Breast epithelium (tissue), 4 donors: ENCODE data around the gene HPCAL4. TPM values are rescaled to one million over a fixed set of nuclear protein-coding genes. Genes with fewer than 3 reads are reported as not detected.

Source experiments
- DNase-seq, 2 donors: peaks; one replicate each; pipeline ENCODE4 v3.0.0-alpha.2; 2019; ENCODE audit warnings: low spot score in 2 of 2
- H3K27ac ChIP-seq, 2 donors: fragments of 200-600 bp; sonication (generic) in 1 of 2; one replicate each; pipeline ENCODE4 v1.5.1; 2016 to 2019; ENCODE audit warnings: mild to moderate bottlenecking in 1 of 2
- H3K27me3 ChIP-seq, 2 donors: fragments of 200-600 bp; sonication (generic) in 1 of 2; one replicate each; pipeline versions ENCODE4 v1.5.1 to v1.6.0; 2017 to 2019; ENCODE audit warnings: control low read depth in 1 of 2, mild to moderate bottlenecking in 1 of 2
- H3K36me3 ChIP-seq: fragments of 200-600 bp; one replicate; pipeline ENCODE4 v1.5.1; 2019
- H3K4me1 ChIP-seq, 2 donors: fragments of 200-600 bp; sonication (generic); one replicate each; pipeline ENCODE4 v1.5.1; 2016 to 2019; ENCODE audit warnings: control low read depth in 1 of 2
- H3K4me3 ChIP-seq, 3 donors: fragments of 200-600 bp; sonication (generic); 1 replicate in 2 of 3; 2 replicates in 1 of 3; pipeline ENCODE4 v1.5.1; 2016 to 2019; ENCODE audit warnings: mild to moderate bottlenecking in 3 of 3, moderate library complexity in 2 of 3
- H3K9me3 ChIP-seq, 2 donors: fragments of 200-600 bp; sonication (generic) in 1 of 2; one replicate each; pipeline ENCODE4 v1.5.1; 2016 to 2019; ENCODE audit warnings: control low read depth in 1 of 2
- POLR2A ChIP-seq: fragments of 450-650 bp; IDR thresholded peaks from one replicate; pipeline ENCODE4 v1.6.1; 2016; ENCODE audit warnings: antibody characterized with exemption, mild to moderate bottlenecking, moderate library complexity
- POLR2AphosphoS5 ChIP-seq, 3 donors: sonication (generic); formaldehyde crosslinking; IDR thresholded peaks; one replicate each; pipeline ENCODE4 v1.6.1; 2017; ENCODE audit warnings: antibody characterized with exemption in 3 of 3
- intact Hi-C: fragments of 100-400 bp; cut with DNase I; formaldehyde crosslinking; loops from one replicate; pipeline ENCODE4 v1.15.1; 2023; ENCODE audit warnings: low total_unique reads
- total RNA-seq, 3 donors: library from RNA; depleted of rRNA; stranded (reverse); fragments of >200 nt; gene quantifications; one replicate each; pipeline ENCODE4 v1.1.0, GENCODE V29; 2016
- TF ChIP-seq, protein P1 (sequence below), 3 donors: fragments of 450-650 bp; IDR thresholded peaks; one replicate each; pipeline ENCODE4 v1.5.1; 2016 to 2017; ENCODE audit warnings: antibody characterized with exemption in 3 of 3, mild to moderate bottlenecking in 3 of 3, moderate library complexity in 3 of 3

HPCAL4 gene
- total RNA-seq, 3 donors from 2014 or later, result not detected

DNA sequence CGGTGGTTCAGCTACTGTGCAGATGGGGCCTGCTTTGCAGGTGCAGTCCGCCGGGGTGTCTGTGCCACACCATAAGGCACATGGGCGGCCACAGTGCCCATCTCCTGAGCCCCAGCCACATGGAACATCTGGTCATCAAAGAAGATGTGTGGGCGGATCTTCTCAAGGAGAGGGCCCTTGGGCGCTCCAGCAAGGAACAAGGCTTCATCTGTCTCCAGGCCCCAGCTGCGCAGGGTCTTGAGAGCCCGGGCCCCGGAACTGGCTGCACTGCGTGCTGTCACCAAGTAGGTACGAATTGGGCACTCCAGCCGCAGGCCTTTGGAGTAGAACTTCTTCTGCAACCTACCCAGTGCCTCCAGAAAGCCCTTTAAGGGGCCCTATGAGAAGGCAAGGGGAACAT, 32.1 kb downstream of the HPCAL4 start:
- Histone ChIP-seq H3K4me1 (no peaks in the 10 kb centered on the region), H3K36me3 (no peaks in the 10 kb centered on the region), H3K9me3 (no peaks in the 10 kb centered on the region), H3K27me3 (no peaks in the 10 kb centered on the region), H3K27ac (no peak overlapping the region), H3K4me3 (no peak overlapping the region)
- intact Hi-C loops, result no loop called here
- DNase-seq, result no peak
- TF ChIP-seq POLR2AphosphoS5 (IDR thresholded peaks at IDR 0.05) (no peak), POLR2A (no peak)
- TF ChIP-seq, protein P1, sequence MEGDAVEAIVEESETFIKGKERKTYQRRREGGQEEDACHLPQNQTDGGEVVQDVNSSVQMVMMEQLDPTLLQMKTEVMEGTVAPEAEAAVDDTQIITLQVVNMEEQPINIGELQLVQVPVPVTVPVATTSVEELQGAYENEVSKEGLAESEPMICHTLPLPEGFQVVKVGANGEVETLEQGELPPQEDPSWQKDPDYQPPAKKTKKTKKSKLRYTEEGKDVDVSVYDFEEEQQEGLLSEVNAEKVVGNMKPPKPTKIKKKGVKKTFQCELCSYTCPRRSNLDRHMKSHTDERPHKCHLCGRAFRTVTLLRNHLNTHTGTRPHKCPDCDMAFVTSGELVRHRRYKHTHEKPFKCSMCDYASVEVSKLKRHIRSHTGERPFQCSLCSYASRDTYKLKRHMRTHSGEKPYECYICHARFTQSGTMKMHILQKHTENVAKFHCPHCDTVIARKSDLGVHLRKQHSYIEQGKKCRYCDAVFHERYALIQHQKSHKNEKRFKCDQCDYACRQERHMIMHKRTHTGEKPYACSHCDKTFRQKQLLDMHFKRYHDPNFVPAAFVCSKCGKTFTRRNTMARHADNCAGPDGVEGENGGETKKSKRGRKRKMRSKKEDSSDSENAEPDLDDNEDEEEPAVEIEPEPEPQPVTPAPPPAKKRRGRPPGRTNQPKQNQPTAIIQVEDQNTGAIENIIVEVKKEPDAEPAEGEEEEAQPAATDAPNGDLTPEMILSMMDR (IDR thresholded peaks at IDR 0.05), result no peak

DNA sequence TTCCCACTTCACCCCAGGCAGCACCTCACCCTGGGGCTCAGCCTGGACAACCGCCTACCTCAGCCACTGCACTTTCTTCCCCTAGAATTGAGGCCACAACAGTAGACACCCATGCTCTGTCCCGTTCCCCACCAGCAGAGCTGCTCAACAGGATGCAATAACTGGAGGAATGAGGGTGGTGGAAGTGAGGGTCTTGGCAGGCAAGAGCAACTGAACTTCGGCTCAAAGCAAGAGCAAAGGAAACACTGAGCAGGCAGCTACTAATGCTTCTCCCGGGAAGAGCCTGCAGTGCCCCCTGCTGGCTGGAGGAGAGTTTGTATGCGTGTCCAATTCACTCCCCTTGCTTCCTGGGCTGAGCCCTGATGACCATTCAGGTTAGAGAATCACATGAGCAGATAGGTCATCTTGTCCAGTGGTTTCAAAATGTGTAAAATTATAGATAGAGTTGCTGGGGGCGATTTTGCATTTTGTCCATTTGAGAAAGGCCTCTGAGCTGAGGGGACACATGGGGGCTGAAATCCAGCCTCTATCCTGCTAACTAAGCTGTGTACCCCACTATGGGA, 33.2 kb downstream of the HPCAL4 start:
- Histone ChIP-seq H3K4me1 (no peaks in the 10 kb centered on the region), H3K27me3 (no peaks in the 10 kb centered on the region), H3K36me3 (no peaks in the 10 kb centered on the region), H3K4me3 (no peak overlapping the region), H3K9me3 (no peaks in the 10 kb centered on the region), H3K27ac (no peak overlapping the region)
- intact Hi-C loops, result no loop called here
- DNase-seq, result no peak
- TF ChIP-seq POLR2A (no peak), POLR2AphosphoS5 (IDR thresholded peaks at IDR 0.05) (no peak)
- TF ChIP-seq, protein P1 (IDR thresholded peaks at IDR 0.05), result peak in 1 of 3 donors; percentile 36

DNA sequence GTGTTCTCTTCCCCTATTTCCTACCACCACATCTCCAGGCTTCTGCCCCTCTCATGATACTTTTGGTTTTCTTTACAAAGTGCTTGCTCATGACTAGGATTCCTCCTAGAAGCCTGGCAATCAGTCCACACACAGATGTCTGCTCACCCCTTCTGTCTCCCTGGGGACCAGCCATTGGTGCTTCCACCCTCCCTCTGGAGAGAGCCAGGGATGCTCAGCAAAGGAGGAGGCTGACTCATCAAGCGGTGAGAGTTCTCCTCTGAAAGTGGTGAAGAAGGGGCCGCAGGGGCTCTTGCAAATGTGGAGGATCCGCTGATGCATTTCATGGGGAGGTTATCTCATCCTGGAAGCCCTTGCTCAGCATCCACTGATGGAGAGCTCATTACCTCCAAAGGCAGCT, 33.8 kb downstream of the HPCAL4 start:
- no peak for DNase-seq
- Histone ChIP-seq H3K4me1 (no peaks in the 10 kb centered on the region), H3K27ac (no peak overlapping the region), H3K9me3 (no peaks in the 10 kb centered on the region), H3K27me3 (no peaks in the 10 kb centered on the region), H3K36me3 (no peaks in the 10 kb centered on the region), H3K4me3 (no peak overlapping the region)
- TF ChIP-seq POLR2AphosphoS5 (IDR thresholded peaks at IDR 0.05) (no peak), POLR2A (no peak)
- TF ChIP-seq, protein P1 (IDR thresholded peaks at IDR 0.05), result no peak
- intact Hi-C loops, result no loop called here

DNA sequence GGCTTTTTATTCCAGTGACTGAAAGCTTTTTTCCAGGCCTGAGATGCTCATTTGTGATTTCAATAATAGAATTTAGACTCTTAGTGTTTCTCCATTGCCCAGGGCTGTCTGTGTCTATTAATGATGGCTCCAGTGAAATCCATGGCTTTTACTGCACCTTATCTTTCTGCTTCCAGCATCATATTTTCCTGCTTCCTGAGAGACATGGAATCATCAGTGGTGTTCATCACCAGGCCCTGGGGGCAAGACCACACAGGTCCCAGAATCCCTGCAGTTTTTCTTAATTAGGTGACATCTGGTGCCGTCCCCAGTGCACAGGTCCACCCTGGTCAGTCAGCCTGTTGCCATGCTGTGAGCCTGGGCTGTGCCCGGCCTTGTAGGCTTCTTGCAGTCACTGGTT, 34.8 kb downstream of the HPCAL4 start:
- intact Hi-C loops, result no loop called here
- H3K27me3 ChIP-seq, result no peaks in the 10 kb centered on the region

DNA sequence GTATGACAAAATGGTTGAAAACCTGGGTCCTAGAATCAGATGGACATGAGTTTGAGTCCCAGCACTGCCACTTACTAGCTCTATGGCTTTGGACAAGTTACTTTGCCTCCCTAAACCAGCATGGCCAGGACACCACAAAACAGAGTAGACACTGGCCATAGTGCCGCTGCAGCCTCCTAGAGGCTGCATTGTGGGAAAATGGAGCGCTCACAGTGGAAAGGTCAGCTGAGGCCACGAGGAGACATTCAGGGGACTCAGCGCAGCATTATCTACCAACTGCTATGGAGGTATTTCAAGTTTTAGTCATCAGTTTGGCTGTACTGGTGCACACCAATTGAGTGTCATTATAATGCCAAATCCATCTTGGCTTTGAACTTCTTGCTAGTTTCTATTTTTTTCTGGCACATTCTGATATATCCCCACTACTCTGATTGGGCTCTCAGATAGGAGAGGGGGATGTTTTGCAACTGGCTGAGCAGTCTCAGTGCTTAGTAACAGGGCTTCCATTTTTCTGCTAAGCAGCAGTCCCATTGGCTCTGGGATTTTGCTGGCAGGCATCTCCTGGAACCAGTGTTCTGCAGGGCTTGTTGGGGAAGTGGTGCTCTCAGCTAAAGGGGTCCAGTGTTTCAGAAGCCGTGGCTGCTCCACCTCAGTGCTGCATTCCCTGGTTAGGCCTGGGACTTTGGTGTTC, 35.5 kb downstream of the HPCAL4 start:
- intact Hi-C loops, result no loop called here
- Histone ChIP-seq H3K9me3 (no peaks in the 10 kb centered on the region), H3K36me3 (no peaks in the 10 kb centered on the region), H3K27ac (no peak overlapping the region), H3K4me1 (no peaks in the 10 kb centered on the region), H3K27me3 (no peaks in the 10 kb centered on the region), H3K4me3 (no peak overlapping the region)
- TF ChIP-seq POLR2AphosphoS5 (IDR thresholded peaks at IDR 0.05) (no peak), POLR2A (no peak)
- TF ChIP-seq, protein P1 (IDR thresholded peaks at IDR 0.05), result no peak
- DNase-seq, result no peak

More for the DNA sequence above, 34.8 kb downstream of the HPCAL4 start:
- H3K27ac ChIP-seq, result no peak overlapping the region
- no peaks in the 10 kb centered on the region for H3K4me1 ChIP-seq
- no peaks in the 10 kb centered on the region for H3K9me3 ChIP-seq
- H3K4me3 ChIP-seq, result no peak overlapping the region
- no peaks in the 10 kb centered on the region for H3K36me3 ChIP-seq
- DNase-seq, result no peak
- no peak for TF ChIP-seq POLR2A
- no peak for TF ChIP-seq POLR2AphosphoS5 (IDR thresholded peaks at IDR 0.05)
- TF ChIP-seq, protein P1 (IDR thresholded peaks at IDR 0.05), result no peak
